Ectodermal cell (in vitro differentiated cells): ENCODE results near the gene LPP.

Experiments used
- H3K27ac ChIP-seq: 2 replicates; pipeline ENCODE4 v1.7.0; 2013; ENCODE audit warnings: mild to moderate bottlenecking, low read depth, low read length; ENCODE audit not compliant: insufficient read depth, poor library complexity, severe bottlenecking
- H3K27me3 ChIP-seq: 2 replicates; pipeline ENCODE4 v1.7.0; 2013; ENCODE audit warnings: mild to moderate bottlenecking, low read length; ENCODE audit not compliant: insufficient read depth, control insufficient read depth, poor library complexity, severe bottlenecking
- H3K36me3 ChIP-seq: one replicate; pipeline ENCODE4 v1.7.0; 2013; ENCODE audit warnings: low read length; ENCODE audit not compliant: control insufficient read depth, insufficient read depth
- H3K4me1 ChIP-seq: one replicate; pipeline ENCODE4 v1.7.0; 2013; ENCODE audit warnings: low read length; ENCODE audit not compliant: control insufficient read depth, insufficient read depth
- H3K4me3 ChIP-seq: 2 replicates; pipeline ENCODE4 v1.7.0; 2013; ENCODE audit warnings: low read depth, low read length, control low read depth; ENCODE audit not compliant: insufficient read depth
- H3K9me3 ChIP-seq: 2 replicates; pipeline ENCODE4 v1.7.0; 2013; ENCODE audit warnings: mild to moderate bottlenecking, low read length, moderate library complexity; ENCODE audit not compliant: control insufficient read depth
- WGBS, 2 experiments: methylation state at CpG; one replicate each; pipeline ENCODE4 v1.1.7; 2013; ENCODE audit warnings: missing lambda C conversion rate in 2 of 2; 5-methylcytosine and 5-hydroxymethylcytosine counted together

The LPP gene

GRCh38 chr3:188822004-188822403 lies 668.0 kb downstream of the LPP start:
- H3K4me3 ChIP-seq, result no peak overlapping the region
- no peak overlapping the region for H3K27ac ChIP-seq
- H3K27me3 ChIP-seq, result no peaks in the 10 kb centered on the region
- no peaks in the 10 kb centered on the region for H3K9me3 ChIP-seq
- H3K36me3 ChIP-seq, result no peaks in the 10 kb centered on the region
- 93 to 98% methylated on average over 4 of the region's 4 CpGs for WGBS, 2 experiments
- H3K4me1 ChIP-seq, result no peaks in the 10 kb centered on the region

- Histone ChIP-seq H3K9me3 (no peaks in the 10 kb centered on the region), H3K27ac (no peak overlapping the region), H3K27me3 (no peaks in the 10 kb centered on the region), H3K36me3 (no peaks in the 10 kb centered on the region), H3K4me3 (no peak overlapping the region), H3K4me1 (no peaks in the 10 kb centered on the region)
- 95 to 97% methylated on average over 2 of the region's 2 CpGs for WGBS, 2 experiments
These were observed 668.5 kb downstream of the LPP start for GRCh38 chr3:188822411-188822810.

GRCh38 chr3:188824566-188824965 lies 670.6 kb downstream of the LPP start:
- H3K4me3 ChIP-seq, result no peak overlapping the region
- no peaks in the 10 kb centered on the region for H3K36me3 ChIP-seq
- no peaks in the 10 kb centered on the region for H3K4me1 ChIP-seq
- H3K9me3 ChIP-seq, result no peaks in the 10 kb centered on the region
- 96% methylated on average over 8 of the region's 8 CpGs for WGBS, 2 experiments
- no peak overlapping the region for H3K27ac ChIP-seq
- no peaks in the 10 kb centered on the region for H3K27me3 ChIP-seq

- no peaks in the 10 kb centered on the region for H3K27me3 ChIP-seq
- no peaks in the 10 kb centered on the region for H3K9me3 ChIP-seq
- no peak overlapping the region for H3K4me3 ChIP-seq
- no peak overlapping the region for H3K27ac ChIP-seq
- H3K36me3 ChIP-seq, result no peaks in the 10 kb centered on the region
- WGBS, 2 experiments, result 92 to 95% methylated on average over 6 of the region's 6 CpGs
- no peaks in the 10 kb centered on the region for H3K4me1 ChIP-seq
These were observed 671.9 kb downstream of the LPP start for GRCh38 chr3:188825901-188826300.

GRCh38 chr3:188826574-188826973 lies 672.6 kb downstream of the LPP start:
- Histone ChIP-seq H3K4me3 (no peak overlapping the region), H3K27ac (no peak overlapping the region), H3K27me3 (no peaks in the 10 kb centered on the region), H3K4me1 (no peaks in the 10 kb centered on the region), H3K36me3 (no peaks in the 10 kb centered on the region), H3K9me3 (no peaks in the 10 kb centered on the region)
- WGBS, 2 experiments, result 86 to 97% methylated on average over 1 of the region's 1 CpG

- WGBS, 2 experiments, result 91 to 100% methylated on average over 1 of the region's 1 CpG
- Histone ChIP-seq H3K9me3 (no peaks in the 10 kb centered on the region), H3K4me1 (no peaks in the 10 kb centered on the region), H3K4me3 (no peak overlapping the region), H3K27ac (no peak overlapping the region), H3K27me3 (no peaks in the 10 kb centered on the region), H3K36me3 (no peaks in the 10 kb centered on the region)
These were observed 673.1 kb downstream of the LPP start for GRCh38 chr3:188827103-188827502.

GRCh38 chr3:188827576-188827975 lies 673.6 kb downstream of the LPP start:
- 69 to 72% methylated on average over 3 of the region's 3 CpGs for WGBS, 2 experiments
- no peaks in the 10 kb centered on the region for H3K36me3 ChIP-seq
- H3K27ac ChIP-seq, result no peak overlapping the region
- H3K4me3 ChIP-seq, result no peak overlapping the region
- no peaks in the 10 kb centered on the region for H3K4me1 ChIP-seq
- no peaks in the 10 kb centered on the region for H3K27me3 ChIP-seq
- H3K9me3 ChIP-seq, result no peaks in the 10 kb centered on the region

GRCh38 chr3:188829130-188829529 lies 675.2 kb downstream of the LPP start:
- 93 to 94% methylated on average over 6 of the region's 6 CpGs for WGBS, 2 experiments
- no peaks in the 10 kb centered on the region for H3K36me3 ChIP-seq
- no peak overlapping the region for H3K4me3 ChIP-seq
- no peak overlapping the region for H3K27ac ChIP-seq
- no peaks in the 10 kb centered on the region for H3K9me3 ChIP-seq
- no peaks in the 10 kb centered on the region for H3K27me3 ChIP-seq
- H3K4me1 ChIP-seq, result no peaks in the 10 kb centered on the region

- 88 to 94% methylated on average over 3 of the region's 3 CpGs for WGBS, 2 experiments
These were observed 675.6 kb downstream of the LPP start for GRCh38 chr3:188829576-188829975.

GRCh38 chr3:188830893-188831292 lies 676.9 kb downstream of the LPP start:
- H3K4me1 ChIP-seq, result no peaks in the 10 kb centered on the region
- 79 to 80% methylated on average over 2 of the region's 2 CpGs for WGBS, 2 experiments

More at GRCh38 chr3:188829576-188829975, 675.6 kb downstream of the LPP start:
- Histone ChIP-seq H3K4me3 (no peak overlapping the region), H3K9me3 (no peaks in the 10 kb centered on the region), H3K27me3 (no peaks in the 10 kb centered on the region), H3K36me3 (no peaks in the 10 kb centered on the region), H3K27ac (no peak overlapping the region), H3K4me1 (no peaks in the 10 kb centered on the region)

GRCh38 chr3:188832146-188832545 lies 678.2 kb downstream of the LPP start:
- Histone ChIP-seq H3K36me3 (no peaks in the 10 kb centered on the region), H3K27me3 (no peaks in the 10 kb centered on the region), H3K9me3 (no peaks in the 10 kb centered on the region), H3K27ac (no peak overlapping the region), H3K4me1 (no peaks in the 10 kb centered on the region), H3K4me3 (no peak overlapping the region)
- 88 to 92% methylated on average over 3 of the region's 3 CpGs for WGBS, 2 experiments

More at GRCh38 chr3:188830893-188831292, 676.9 kb downstream of the LPP start:
- no peak overlapping the region for H3K4me3 ChIP-seq
- H3K9me3 ChIP-seq, result no peaks in the 10 kb centered on the region
- H3K27ac ChIP-seq, result no peak overlapping the region
- H3K36me3 ChIP-seq, result no peaks in the 10 kb centered on the region
- H3K27me3 ChIP-seq, result no peaks in the 10 kb centered on the region
